ENCODE results near the gene BRD4. TPM values are rescaled to one million over a fixed set of nuclear protein-coding genes. Genes with fewer than 3 reads are reported as not detected.

The BRD4 gene
- total and polyA plus RNA-seq, 2 donors (not counting 3 experiments of a cell fraction or from before 2014, with no cell fraction given), result 14.9 to 125 TPM

DNA sequence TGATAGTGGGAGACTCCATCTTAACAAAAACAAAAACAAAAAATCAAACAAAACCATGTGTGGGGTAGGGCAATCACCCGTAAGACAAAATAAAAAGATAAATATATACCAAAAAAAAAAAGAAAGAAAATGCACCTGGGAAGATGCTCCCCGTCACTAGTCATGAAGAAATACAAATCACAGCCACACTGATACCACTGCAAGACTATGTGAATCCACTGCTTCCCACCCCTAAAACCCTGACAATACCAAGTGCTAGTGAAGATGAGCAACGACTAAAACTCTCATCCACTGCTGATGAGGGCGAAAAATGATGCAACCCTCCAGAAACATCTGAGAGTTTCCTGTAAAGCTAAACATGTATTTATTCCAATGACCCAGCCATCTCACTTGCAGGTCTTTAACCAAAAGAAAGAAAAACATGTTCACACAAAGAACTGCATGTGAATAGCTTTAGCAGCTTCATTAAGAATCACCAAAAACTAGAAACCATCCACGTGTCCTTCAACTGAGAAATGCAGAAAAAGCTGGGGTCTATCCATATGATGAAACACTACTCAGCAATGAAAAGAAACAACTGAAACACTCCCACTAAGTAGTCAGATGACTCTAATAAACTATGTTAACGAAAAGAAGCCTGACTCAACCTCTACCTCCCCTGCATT is 31.7 kb downstream of the BRD4 start:
- ChIA-PET CTCF (interaction anchor here (2.5 kb wide), 1 partner anchor 12 kb away, joined by 5 read pairs; no protein-coding TSS in a partner anchor), POLR2A (no interaction called here)
- no peak overlapping the region for H3K4me3 ChIP-seq (replicated peaks in 1 of 3; ENCODE audit: insufficient read depth in 1 of 3, low read depth in 1 of 3, low read length in 3 of 3)

GRCh38 chr19:15299568-15300409 is 32.5 kb downstream of the BRD4 start:
- BruUV-seq (replicated peaks), result no TSS peak
- ChIA-PET CTCF (interaction anchor here (2.5 kb wide), 1 partner anchor 11 kb away, joined by 5 read pairs; no protein-coding TSS in a partner anchor), POLR2A (no interaction called here)
- H3K36me3 ChIP-seq (ENCODE audit: control insufficient read depth in 2 of 2, extremely low read depth in 1 of 2, insufficient read depth in 2 of 2, low read length in 2 of 2), result no peaks in the 10 kb centered on the region
- TF ChIP-seq POLR2AphosphoS5 (IDR thresholded peaks at IDR 0.05; ENCODE audit: insufficient read depth, low read depth, low read length) (no peak), JUN (IDR thresholded peaks at IDR 0.05; ENCODE audit: borderline replicate concordance, insufficient read depth, insufficient read length, low read depth) (no peak), MYC (IDR thresholded peaks at IDR 0.05; ENCODE audit: low read depth, low read length) (no peak), GATA2 (IDR thresholded peaks at IDR 0.05; ENCODE audit: insufficient read depth, insufficient read length, low read depth, low read length) (no peak), POLR2A (IDR thresholded peaks at IDR 0.05; ENCODE audit: low read depth, low read length) (no peak), MAX (IDR thresholded peaks at IDR 0.05; ENCODE audit: insufficient read depth, insufficient read length) (no peak), FOS (IDR thresholded peaks at IDR 0.05; ENCODE audit: borderline replicate concordance, insufficient read depth, low read length) (no peak), EZH2 (IDR thresholded peaks at IDR 0.05; ENCODE audit: borderline replicate concordance, low read depth, low read length, severe bottlenecking) (no peak)
- TF ChIP-seq, protein P1, sequence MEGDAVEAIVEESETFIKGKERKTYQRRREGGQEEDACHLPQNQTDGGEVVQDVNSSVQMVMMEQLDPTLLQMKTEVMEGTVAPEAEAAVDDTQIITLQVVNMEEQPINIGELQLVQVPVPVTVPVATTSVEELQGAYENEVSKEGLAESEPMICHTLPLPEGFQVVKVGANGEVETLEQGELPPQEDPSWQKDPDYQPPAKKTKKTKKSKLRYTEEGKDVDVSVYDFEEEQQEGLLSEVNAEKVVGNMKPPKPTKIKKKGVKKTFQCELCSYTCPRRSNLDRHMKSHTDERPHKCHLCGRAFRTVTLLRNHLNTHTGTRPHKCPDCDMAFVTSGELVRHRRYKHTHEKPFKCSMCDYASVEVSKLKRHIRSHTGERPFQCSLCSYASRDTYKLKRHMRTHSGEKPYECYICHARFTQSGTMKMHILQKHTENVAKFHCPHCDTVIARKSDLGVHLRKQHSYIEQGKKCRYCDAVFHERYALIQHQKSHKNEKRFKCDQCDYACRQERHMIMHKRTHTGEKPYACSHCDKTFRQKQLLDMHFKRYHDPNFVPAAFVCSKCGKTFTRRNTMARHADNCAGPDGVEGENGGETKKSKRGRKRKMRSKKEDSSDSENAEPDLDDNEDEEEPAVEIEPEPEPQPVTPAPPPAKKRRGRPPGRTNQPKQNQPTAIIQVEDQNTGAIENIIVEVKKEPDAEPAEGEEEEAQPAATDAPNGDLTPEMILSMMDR (IDR thresholded peaks at IDR 0.05; ENCODE audit: extremely low read depth in 1 of 2, insufficient read depth in 1 of 2, low read depth in 1 of 2, low read length in 2 of 2), result no peak
- FAIRE-seq, result peak; percentile 43
- no peak overlapping the region for H3K9ac ChIP-seq (replicated peaks; ENCODE audit: extremely low read depth, insufficient read depth, low read length)
- no peak overlapping the region for H3K27ac ChIP-seq (ENCODE audit: insufficient read depth, low read depth, low read length)
- H3K4me1 ChIP-seq (ENCODE audit: control insufficient read depth, extremely low read depth, insufficient read depth, low read length), result peaks cover 2% of the 10 kb centered on the region
- intact Hi-C loops (cut with micrococcal nuclease), result no loop called here
- no peaks in the 10 kb centered on the region for H3K27me3 ChIP-seq (ENCODE audit: control insufficient read depth in 2 of 2, insufficient read depth in 2 of 2, low read length in 2 of 2)
- no peak for DNase-seq (ENCODE audit: low read depth, low spot score)
- dilution Hi-C loops (cut with MboI; ENCODE audit: extremely low pct_ligation_motif_present, low sequenced_read_pairs), result no loop called here
- no peak overlapping the region for H2AFZ ChIP-seq (ENCODE audit: low read depth, low read length)
- peaks cover 98% of the 10 kb centered on the region for H3K79me2 ChIP-seq (ENCODE audit: control insufficient read depth, insufficient read depth, low read length)
- no peak overlapping the region for H3K4me3 ChIP-seq (replicated peaks in 1 of 3; ENCODE audit: insufficient read depth in 1 of 3, low read depth in 1 of 3, low read length in 3 of 3)
- no peaks in the 10 kb centered on the region for H3K9me3 ChIP-seq (replicated peaks; ENCODE audit: control insufficient read depth, insufficient read depth, low read length)
- peaks cover 21% of the 10 kb centered on the region for H4K20me1 ChIP-seq (replicated peaks; ENCODE audit: control insufficient read depth, extremely low read depth, insufficient read depth, low read length)
- H3K9me1 ChIP-seq (replicated peaks; ENCODE audit: control insufficient read depth, extremely low read depth, insufficient read depth, low read length), result no peaks in the 10 kb centered on the region
- no peak overlapping the region for H3K4me2 ChIP-seq (ENCODE audit: insufficient read depth, low read length)

More for the DNA sequence above, 31.7 kb downstream of the BRD4 start:
- H3K9me3 ChIP-seq (replicated peaks; ENCODE audit: control insufficient read depth, insufficient read depth, low read length), result no peaks in the 10 kb centered on the region
- H2AFZ ChIP-seq (ENCODE audit: low read depth, low read length), result no peak overlapping the region
- H3K27ac ChIP-seq (ENCODE audit: insufficient read depth, low read depth, low read length), result no peak overlapping the region
- TF ChIP-seq JUN (IDR thresholded peaks at IDR 0.05; ENCODE audit: borderline replicate concordance, insufficient read depth, insufficient read length, low read depth), result no peak
- no TSS peak for BruUV-seq (replicated peaks)
- H4K20me1 ChIP-seq (replicated peaks; ENCODE audit: control insufficient read depth, extremely low read depth, insufficient read depth, low read length), result peaks cover 23% of the 10 kb centered on the region
- no peaks in the 10 kb centered on the region for H3K9me1 ChIP-seq (replicated peaks; ENCODE audit: control insufficient read depth, extremely low read depth, insufficient read depth, low read length)
- H3K4me1 ChIP-seq (ENCODE audit: control insufficient read depth, extremely low read depth, insufficient read depth, low read length), result peaks cover 2% of the 10 kb centered on the region
- intact Hi-C loops (cut with micrococcal nuclease) (no loop called here), dilution Hi-C loops (cut with MboI; ENCODE audit: extremely low pct_ligation_motif_present, low sequenced_read_pairs) (no loop called here)
- FAIRE-seq (peak; percentile 59), DNase-seq (ENCODE audit: low read depth, low spot score) (no peak)
- no peaks in the 10 kb centered on the region for H3K36me3 ChIP-seq (ENCODE audit: control insufficient read depth in 2 of 2, extremely low read depth in 1 of 2, insufficient read depth in 2 of 2, low read length in 2 of 2)
- H3K27me3 ChIP-seq (ENCODE audit: control insufficient read depth in 2 of 2, insufficient read depth in 2 of 2, low read length in 2 of 2), result no peaks in the 10 kb centered on the region
- no peak overlapping the region for H3K4me2 ChIP-seq (ENCODE audit: insufficient read depth, low read length)
- H3K9ac ChIP-seq (replicated peaks; ENCODE audit: extremely low read depth, insufficient read depth, low read length), result no peak overlapping the region
- peaks cover 98% of the 10 kb centered on the region for H3K79me2 ChIP-seq (ENCODE audit: control insufficient read depth, insufficient read depth, low read length)
